Body of pancreas (tissue), 4 donors: ENCODE results near the gene FOXP1. TPM values are rescaled to one million over a fixed set of nuclear protein-coding genes. Genes with fewer than 3 reads are reported as not detected.
A peak's percentile ranks its signal among the peaks of the same experiment; 100 is the strongest.

Source experiments
- ATAC-seq: fragments of 150-250 bp; one replicate; pipeline ENCODE4 v1.9.1; 2016
- DNase-seq, 4 donors: peaks; one replicate each; pipeline ENCODE4 v3.0.0-alpha.2; 2019
- H3K27ac ChIP-seq, 4 donors: fragments of 200-600 bp; sonication (generic); 1 replicate in 3 of 4; 2 replicates in 1 of 4; pipeline versions ENCODE4 v1.5.1 to v1.6.1; 2016 to 2019; ENCODE audit warnings: mild to moderate bottlenecking in 1 of 4, mixed read lengths in 1 of 4, moderate library complexity in 1 of 4
- H3K27me3 ChIP-seq, 2 donors: fragments of 200-600 bp; sonication (generic); one replicate each; pipeline ENCODE4 v1.6.0; 2016; ENCODE audit warnings: mild to moderate bottlenecking in 1 of 2
- H3K36me3 ChIP-seq, 2 donors: fragments of 200-600 bp; sonication (generic); replicated peaks in 1 of 2; 2 replicates each; pipeline ENCODE4 v1.5.1; 2016; ENCODE audit warnings: low read depth in 2 of 2; ENCODE audit not compliant: insufficient read depth in 1 of 2
- H3K4me1 ChIP-seq: fragments of 200-600 bp; sonication (generic); one replicate; pipeline ENCODE4 v1.6.0; 2016
- H3K4me3 ChIP-seq, 2 donors: fragments of 200-600 bp; sonication (generic); 1 replicate in 1 of 2; 2 replicates in 1 of 2; pipeline ENCODE4 v1.5.1; 2016 to 2019
- H3K9me3 ChIP-seq, 3 donors: fragments of 200-600 bp; sonication (generic); 1 replicate in 2 of 3; 2 replicates in 1 of 3; pipeline ENCODE4 v1.5.1; 2016
- POLR2A ChIP-seq, 3 donors: fragments of 450-650 bp; IDR thresholded peaks; one replicate each; pipeline ENCODE4 v1.6.1; 2016; ENCODE audit warnings: antibody characterized with exemption in 3 of 3, mild to moderate bottlenecking in 2 of 3
- WGBS, 2 donors: methylation state at CpG; one replicate each; pipeline ENCODE4 v1.1.5; 2017; 5-methylcytosine and 5-hydroxymethylcytosine counted together
- intact Hi-C: fragments of 100-400 bp; cut with DNase I; formaldehyde crosslinking; loops from one replicate; pipeline ENCODE4 v1.15.1; 2023
- total RNA-seq, 2 donors: library from RNA; depleted of rRNA; stranded (reverse); fragments of >200 nt; gene quantifications; one replicate each; pipeline ENCODE4 v1.1.0, GENCODE V29; 2016
- TF ChIP-seq, protein P1 (sequence below), 7 experiments: fragments of 450-650 bp in 4 of 7; fragments of 200-600 bp in 3 of 7; sonication (generic) in 3 of 7; IDR thresholded peaks; one replicate each; pipeline ENCODE4 v1.5.1; 2016 to 2019; ENCODE audit warnings: antibody characterized with exemption in 7 of 7

The FOXP1 gene
- total RNA-seq, 2 donors from 2014 or later: 85.7 to 86.1 TPM

DNA sequence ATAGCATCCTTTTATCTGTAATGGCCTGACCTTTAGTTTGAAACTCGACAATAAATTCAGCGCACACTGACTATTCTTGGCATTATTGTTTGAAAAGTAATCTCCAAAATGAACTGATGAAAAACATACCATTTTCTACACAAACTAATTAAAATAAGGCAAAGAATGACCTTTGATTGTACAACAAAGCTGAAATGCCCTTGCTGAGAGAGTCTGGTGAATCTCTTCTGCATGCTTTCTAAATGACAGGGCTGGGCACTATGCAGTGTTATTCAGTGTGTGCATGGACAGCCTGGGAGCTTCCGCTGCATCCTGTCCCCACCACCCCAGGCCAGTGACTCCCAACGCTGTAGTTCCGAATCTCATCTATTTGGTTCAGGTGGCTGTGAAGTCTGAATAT is 530.8 kb downstream of the FOXP1 start:
- no peaks in the 10 kb centered on the region for H3K27me3 ChIP-seq
- H3K4me1 ChIP-seq: peaks cover 26% of the 10 kb centered on the region
- no peaks in the 10 kb centered on the region for H3K9me3 ChIP-seq
- no peak for ATAC-seq
- no peak for DNase-seq
- WGBS, 2 donors: 74 to 83% methylated on average over 5 of the region's 5 CpGs
- H3K27ac ChIP-seq: peak overlapping the region in 2 of 4 donors; percentile 5 to 7
- TF ChIP-seq, protein P1, sequence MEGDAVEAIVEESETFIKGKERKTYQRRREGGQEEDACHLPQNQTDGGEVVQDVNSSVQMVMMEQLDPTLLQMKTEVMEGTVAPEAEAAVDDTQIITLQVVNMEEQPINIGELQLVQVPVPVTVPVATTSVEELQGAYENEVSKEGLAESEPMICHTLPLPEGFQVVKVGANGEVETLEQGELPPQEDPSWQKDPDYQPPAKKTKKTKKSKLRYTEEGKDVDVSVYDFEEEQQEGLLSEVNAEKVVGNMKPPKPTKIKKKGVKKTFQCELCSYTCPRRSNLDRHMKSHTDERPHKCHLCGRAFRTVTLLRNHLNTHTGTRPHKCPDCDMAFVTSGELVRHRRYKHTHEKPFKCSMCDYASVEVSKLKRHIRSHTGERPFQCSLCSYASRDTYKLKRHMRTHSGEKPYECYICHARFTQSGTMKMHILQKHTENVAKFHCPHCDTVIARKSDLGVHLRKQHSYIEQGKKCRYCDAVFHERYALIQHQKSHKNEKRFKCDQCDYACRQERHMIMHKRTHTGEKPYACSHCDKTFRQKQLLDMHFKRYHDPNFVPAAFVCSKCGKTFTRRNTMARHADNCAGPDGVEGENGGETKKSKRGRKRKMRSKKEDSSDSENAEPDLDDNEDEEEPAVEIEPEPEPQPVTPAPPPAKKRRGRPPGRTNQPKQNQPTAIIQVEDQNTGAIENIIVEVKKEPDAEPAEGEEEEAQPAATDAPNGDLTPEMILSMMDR (IDR thresholded peaks at IDR 0.05): no peak
- TF ChIP-seq POLR2A (IDR thresholded peaks at IDR 0.05): no peak
- no peak overlapping the region for H3K4me3 ChIP-seq
- peaks cover 0 to 6% of the 10 kb centered on the region in 2 donors for H3K36me3 ChIP-seq
- intact Hi-C loops: no loop called here

DNA sequence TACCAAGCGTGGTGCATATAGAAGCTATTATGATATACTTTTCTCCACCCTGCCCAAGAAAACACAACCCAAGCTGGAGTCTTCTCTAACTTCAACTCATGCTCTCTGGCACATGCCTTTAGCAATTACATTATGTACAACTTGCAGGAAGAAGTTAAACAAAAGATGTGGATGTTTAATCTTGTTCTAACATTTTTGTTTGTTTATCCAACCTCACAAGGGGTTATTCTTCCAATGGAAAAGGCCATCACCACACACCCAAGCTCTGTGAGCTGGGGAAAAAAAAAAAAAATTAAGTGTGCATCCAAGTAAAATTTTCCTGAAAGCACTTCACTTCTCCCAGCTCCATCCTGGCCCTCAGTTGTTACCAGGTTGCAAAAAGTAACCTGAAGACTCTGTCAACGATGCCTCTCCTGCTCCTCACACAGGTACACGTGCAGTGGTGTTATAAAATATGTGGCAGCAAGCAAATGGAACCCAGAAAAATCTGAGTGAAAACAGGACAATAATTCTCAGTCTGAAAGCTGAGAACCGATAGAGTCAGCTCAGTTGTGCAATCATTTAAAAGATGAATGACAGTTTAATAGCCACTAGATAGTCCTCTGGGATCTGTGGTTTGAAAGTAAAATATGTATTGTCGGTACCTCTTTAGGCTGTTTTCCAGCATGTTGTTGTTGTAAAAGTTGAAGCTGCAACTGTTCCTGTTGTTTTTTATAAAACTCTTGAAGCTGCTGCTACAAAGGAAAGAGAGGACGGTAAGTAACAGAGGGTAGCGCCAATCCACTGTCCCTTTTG is 531.4 kb downstream of the FOXP1 start:
- no peaks in the 10 kb centered on the region for H3K9me3 ChIP-seq
- ATAC-seq (no peak), DNase-seq (no peak)
- H3K36me3 ChIP-seq: peaks cover 0 to 6% of the 10 kb centered on the region in 2 donors
- intact Hi-C loops: no loop called here
- TF ChIP-seq POLR2A (IDR thresholded peaks at IDR 0.05): no peak
- TF ChIP-seq, protein P1 (IDR thresholded peaks at IDR 0.05): no peak
- H3K4me3 ChIP-seq: no peak overlapping the region
- peak overlapping the region in 1 of 4 donors; percentile 7 for H3K27ac ChIP-seq
- H3K4me1 ChIP-seq: peaks cover 22% of the 10 kb centered on the region
- WGBS, 2 donors: 55 to 67% methylated on average over 7 of the region's 7 CpGs
- H3K27me3 ChIP-seq: no peaks in the 10 kb centered on the region

DNA sequence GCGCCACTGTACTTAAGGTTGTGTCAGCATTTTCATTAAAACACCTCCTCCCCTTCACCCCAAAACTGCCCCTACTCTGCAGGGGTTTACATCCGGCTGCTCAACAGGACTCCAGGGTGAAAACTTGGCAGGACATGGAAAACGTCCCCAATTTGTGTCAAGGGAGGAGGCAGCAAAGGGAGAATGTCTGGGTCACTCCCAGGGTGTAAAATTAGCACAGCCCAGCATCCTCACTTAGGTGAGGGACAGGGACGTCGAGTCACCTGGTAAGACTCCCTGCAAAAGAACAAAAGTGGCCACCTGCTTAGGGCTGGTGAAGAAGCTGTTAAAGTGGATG is 532.3 kb downstream of the FOXP1 start:
- TF ChIP-seq POLR2A (IDR thresholded peaks at IDR 0.05): no peak
- TF ChIP-seq, protein P1 (IDR thresholded peaks at IDR 0.05): no peak
- no peak for ATAC-seq
- H3K27ac ChIP-seq: no peak overlapping the region
- no peaks in the 10 kb centered on the region for H3K27me3 ChIP-seq
- no peaks in the 10 kb centered on the region for H3K9me3 ChIP-seq
- 78 to 81% methylated on average over 5 of the region's 5 CpGs for WGBS, 2 donors
- peaks cover 14% of the 10 kb centered on the region for H3K4me1 ChIP-seq
- DNase-seq: no peak
- peaks cover 0 to 6% of the 10 kb centered on the region in 2 donors for H3K36me3 ChIP-seq
- intact Hi-C loops: no loop called here
- H3K4me3 ChIP-seq: no peak overlapping the region

DNA sequence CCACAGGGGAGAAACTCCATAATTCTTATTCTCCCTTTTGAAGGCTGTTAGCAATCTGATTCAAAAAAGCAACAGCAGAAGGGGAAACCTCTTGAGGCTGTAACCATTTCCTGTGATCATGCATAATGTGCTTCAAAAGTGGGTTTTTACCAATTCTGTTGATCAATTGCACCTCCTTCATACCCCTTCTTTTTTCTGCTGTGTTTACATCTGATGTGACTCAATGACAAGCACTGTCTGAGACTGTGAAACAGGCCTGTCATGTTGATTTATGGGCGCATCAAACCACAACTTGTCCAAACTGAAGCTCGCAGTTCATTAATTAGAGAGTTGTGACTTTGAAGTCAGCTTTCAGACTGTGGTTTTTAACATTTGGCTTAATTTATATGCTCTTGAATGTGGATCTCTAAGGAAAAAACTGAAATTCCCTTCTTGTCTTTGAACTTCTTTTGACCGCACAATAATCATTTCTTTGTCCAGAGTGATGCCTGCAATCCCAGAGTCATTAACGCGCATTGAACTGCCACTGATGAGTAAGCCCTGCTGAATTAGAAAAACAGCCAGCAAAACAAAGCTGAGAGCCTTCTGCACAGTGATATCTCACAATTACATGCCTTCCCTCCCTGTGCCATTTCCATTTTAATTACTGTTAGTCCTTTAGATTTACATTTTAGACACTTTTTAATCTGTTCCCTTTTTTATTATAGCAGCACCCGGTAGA is 532.8 kb downstream of the FOXP1 start:
- H3K27ac ChIP-seq: no peak overlapping the region
- TF ChIP-seq POLR2A (IDR thresholded peaks at IDR 0.05): no peak
- ATAC-seq: no peak
- peaks cover 0 to 6% of the 10 kb centered on the region in 2 donors for H3K36me3 ChIP-seq
- H3K27me3 ChIP-seq: no peaks in the 10 kb centered on the region
- WGBS, 2 donors: 84 to 91% methylated on average over 6 of the region's 6 CpGs
- no peaks in the 10 kb centered on the region for H3K9me3 ChIP-seq
- intact Hi-C loops: no loop called here
- H3K4me3 ChIP-seq: no peak overlapping the region
- no peak for DNase-seq
- H3K4me1 ChIP-seq: peaks cover 9% of the 10 kb centered on the region

DNA sequence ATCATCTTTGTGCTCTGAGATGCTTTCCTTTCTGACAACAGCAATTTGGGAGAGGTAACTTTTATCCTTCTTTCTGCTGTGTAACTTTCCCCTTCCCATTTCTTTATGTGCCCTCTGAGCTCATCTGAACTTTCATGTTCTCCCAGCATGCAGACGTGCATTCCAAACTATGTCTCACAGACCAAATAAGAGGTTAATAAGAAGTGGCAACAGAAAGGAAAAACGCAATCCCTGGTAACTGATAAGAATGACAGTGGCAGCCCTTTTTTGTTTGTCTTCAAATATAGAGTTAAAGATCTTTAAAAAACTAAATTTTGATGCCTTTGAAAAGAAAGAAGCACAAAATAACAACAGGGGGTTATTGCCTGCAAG is 533.4 kb downstream of the FOXP1 start:
- TF ChIP-seq POLR2A (IDR thresholded peaks at IDR 0.05): no peak
- TF ChIP-seq, protein P1 (IDR thresholded peaks at IDR 0.05): no peak
- intact Hi-C loops: no loop called here
- DNase-seq: no peak
- Histone ChIP-seq H3K27ac (no peak overlapping the region), H3K4me3 (no peak overlapping the region), H3K27me3 (no peaks in the 10 kb centered on the region), H3K4me1 (peaks cover 3% of the 10 kb centered on the region), H3K36me3 (peaks cover 0 to 6% of the 10 kb centered on the region in 2 donors), H3K9me3 (no peaks in the 10 kb centered on the region)
- WGBS, 2 donors: 41 to 48% methylated on average over 2 of the region's 2 CpGs
- ATAC-seq: no peak
